Tibial nerve (tissue), 4 donors: ENCODE data around the gene PDGFB.

Source experiments
- EP300 ChIP-seq, 2 donors: sonication (generic); formaldehyde crosslinking; IDR thresholded peaks; one replicate each; pipeline ENCODE4 v1.6.1; 2017; ENCODE audit warnings: antibody characterized with exemption in 2 of 2, mild to moderate bottlenecking in 1 of 2
- POLR2A ChIP-seq, 2 donors: fragments of 450-650 bp; IDR thresholded peaks; one replicate each; pipeline ENCODE4 v1.6.1; 2017; ENCODE audit warnings: antibody characterized with exemption in 2 of 2, mild to moderate bottlenecking in 2 of 2, moderate library complexity in 2 of 2
- TF ChIP-seq, protein P1 (sequence below), 5 experiments: fragments of 200-600 bp in 3 of 5; fragments of 450-650 bp in 2 of 5; sonication (generic) in 3 of 5; IDR thresholded peaks; one replicate each; pipeline ENCODE4 v1.5.1; 2016 to 2019; ENCODE audit warnings: antibody characterized with exemption in 5 of 5, mild to moderate bottlenecking in 3 of 5, moderate library complexity in 2 of 5

DNA sequence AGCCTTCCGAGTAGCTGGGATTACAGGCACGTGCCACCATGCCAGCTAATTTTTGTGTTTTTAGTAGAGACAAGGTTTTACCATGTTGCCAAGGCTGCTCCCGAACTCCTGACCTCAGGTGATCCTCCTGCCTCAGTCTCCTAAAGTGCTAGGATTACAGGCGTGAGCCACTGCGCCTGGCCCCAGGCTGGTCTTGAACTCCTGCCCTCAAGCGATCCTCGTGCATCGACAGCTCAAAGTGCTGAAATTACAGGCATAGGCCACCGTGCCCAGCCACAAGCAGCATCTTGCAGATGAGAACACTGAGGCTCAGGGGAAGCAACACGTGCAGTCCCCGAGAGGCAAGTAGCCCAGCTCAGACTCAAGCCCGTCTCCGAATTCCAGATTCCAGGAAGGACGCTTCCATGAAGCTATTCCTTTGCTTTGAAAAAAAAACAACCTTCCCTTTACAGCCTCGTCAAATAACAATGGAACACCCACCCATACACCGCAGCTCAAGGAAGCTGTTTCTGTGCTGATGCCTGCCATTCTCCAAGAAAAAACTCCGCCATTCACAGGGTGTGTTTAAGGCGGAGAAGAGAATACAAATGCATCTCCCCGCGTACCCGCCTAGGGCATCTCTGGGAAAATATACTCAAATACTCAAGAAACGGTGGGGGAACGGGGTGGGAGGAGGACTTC lies 34.5 kb upstream of the PDGFB start:
- TF ChIP-seq, protein P1, sequence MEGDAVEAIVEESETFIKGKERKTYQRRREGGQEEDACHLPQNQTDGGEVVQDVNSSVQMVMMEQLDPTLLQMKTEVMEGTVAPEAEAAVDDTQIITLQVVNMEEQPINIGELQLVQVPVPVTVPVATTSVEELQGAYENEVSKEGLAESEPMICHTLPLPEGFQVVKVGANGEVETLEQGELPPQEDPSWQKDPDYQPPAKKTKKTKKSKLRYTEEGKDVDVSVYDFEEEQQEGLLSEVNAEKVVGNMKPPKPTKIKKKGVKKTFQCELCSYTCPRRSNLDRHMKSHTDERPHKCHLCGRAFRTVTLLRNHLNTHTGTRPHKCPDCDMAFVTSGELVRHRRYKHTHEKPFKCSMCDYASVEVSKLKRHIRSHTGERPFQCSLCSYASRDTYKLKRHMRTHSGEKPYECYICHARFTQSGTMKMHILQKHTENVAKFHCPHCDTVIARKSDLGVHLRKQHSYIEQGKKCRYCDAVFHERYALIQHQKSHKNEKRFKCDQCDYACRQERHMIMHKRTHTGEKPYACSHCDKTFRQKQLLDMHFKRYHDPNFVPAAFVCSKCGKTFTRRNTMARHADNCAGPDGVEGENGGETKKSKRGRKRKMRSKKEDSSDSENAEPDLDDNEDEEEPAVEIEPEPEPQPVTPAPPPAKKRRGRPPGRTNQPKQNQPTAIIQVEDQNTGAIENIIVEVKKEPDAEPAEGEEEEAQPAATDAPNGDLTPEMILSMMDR (IDR thresholded peaks at IDR 0.05) = no peak
- TF ChIP-seq POLR2A (IDR thresholded peaks at IDR 0.05) = no peak
- no peak for TF ChIP-seq EP300 (IDR thresholded peaks at IDR 0.05)
